Skin of body (tissue), 2 donors: ENCODE results near the gene LRP3. TPM values are rescaled to one million over a fixed set of nuclear protein-coding genes. Genes with fewer than 3 reads are reported as not detected.

Experiments
- DNase-seq: peaks from one replicate; lab custom pipeline; 2025; lab: John Stamatoyannopoulos, UW
- total RNA-seq: library from RNA; depleted of rRNA; stranded (reverse); fragments of >200 nt; gene quantifications from one replicate; pipeline ENCODE4 v1.2.3, GENCODE V29; 2014

The LRP3 gene
- total RNA-seq, 1 donor from 2014 or later = 15.0 TPM

- no peak for DNase-seq
Observed at GRCh38 chr19:33251526-33252090, 57.5 kb downstream of the LRP3 start.

- no peak for DNase-seq
Observed at GRCh38 chr19:33252418-33252962, 58.4 kb downstream of the LRP3 start.

- no peak for DNase-seq
Observed at GRCh38 chr19:33252971-33253370, 58.8 kb downstream of the LRP3 start.

GRCh38 chr19:33254245-33254824 lies 60.2 kb downstream of the LRP3 start:
- no peak for DNase-seq

GRCh38 chr19:33255781-33256180 lies 61.7 kb downstream of the LRP3 start:
- DNase-seq = no peak

GRCh38 chr19:33256261-33256660 lies 62.1 kb downstream of the LRP3 start:
- no peak for DNase-seq

- DNase-seq = no peak
Observed at GRCh38 chr19:33257828-33258227, 63.7 kb downstream of the LRP3 start.

Other genes with a start within 250 kb of the LRP3 start
- gene CEP89, start 222.4 kb upstream of the LRP3 start, total RNA-seq = 9.5 TPM
- gene FAAP24, start 222.1 kb upstream of the LRP3 start, total RNA-seq = 0.79 TPM
- gene RHPN2, start 129.4 kb upstream of the LRP3 start, total RNA-seq = 2.2 TPM
- gene GPATCH1, start 113.1 kb upstream of the LRP3 start, total RNA-seq = 6.4 TPM
- gene WDR88, start 62.2 kb upstream of the LRP3 start, total RNA-seq = 0.10 TPM
- 9.7 TPM for gene SLC7A10, start 31.5 kb downstream of the LRP3 start, total RNA-seq
- 70.0 TPM for gene CEBPA, start 108.2 kb downstream of the LRP3 start, total RNA-seq
- 34.8 TPM for gene CEBPG, start 179.4 kb downstream of the LRP3 start, total RNA-seq